ENCODE data around the gene TIMM29. TPM values are rescaled to one million over a fixed set of nuclear protein-coding genes. Genes with fewer than 3 reads are reported as not detected.

TIMM29 gene
- total and polyA plus RNA-seq, 2 of the 13 experiments (the other 11 are each of a cell fraction or from before 2014, with no cell fraction given), result 7.1 to 33.8 TPM

DNA sequence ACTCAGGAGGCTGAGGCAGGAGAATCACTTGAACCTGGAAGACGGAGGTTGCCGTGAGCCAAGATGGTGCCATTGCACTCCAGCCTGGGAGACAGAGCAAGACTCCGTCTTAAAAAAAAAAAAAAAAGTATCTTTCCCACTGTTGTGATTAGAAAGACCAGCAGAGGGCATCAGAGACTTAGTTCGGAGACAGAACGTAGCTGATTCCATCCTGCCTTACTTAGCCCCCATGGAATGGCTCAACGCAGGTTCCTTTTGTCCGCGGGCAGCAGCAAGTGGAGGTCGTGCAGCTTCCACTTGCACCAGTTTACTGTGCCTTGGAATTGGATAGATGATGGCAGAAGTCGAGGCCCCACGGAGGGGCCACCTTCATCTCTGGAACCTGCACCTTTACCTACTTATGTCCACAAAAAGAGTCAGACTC is 8.1 kb downstream of the TIMM29 start (continued):
- TF ChIP-seq, protein P1, sequence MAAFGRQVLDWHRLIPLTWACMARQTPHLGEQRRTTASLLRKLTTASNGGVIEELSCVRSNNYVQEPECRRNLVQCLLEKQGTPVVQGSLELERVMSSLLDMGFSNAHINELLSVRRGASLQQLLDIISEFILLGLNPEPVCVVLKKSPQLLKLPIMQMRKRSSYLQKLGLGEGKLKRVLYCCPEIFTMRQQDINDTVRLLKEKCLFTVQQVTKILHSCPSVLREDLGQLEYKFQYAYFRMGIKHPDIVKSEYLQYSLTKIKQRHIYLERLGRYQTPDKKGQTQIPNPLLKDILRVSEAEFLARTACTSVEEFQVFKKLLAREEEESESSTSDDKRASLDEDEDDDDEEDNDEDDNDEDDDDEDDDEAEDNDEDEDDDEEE (CRISPR knock-in tag; IDR thresholded peaks at IDR 0.05), result no peak
- no peak for TF ChIP-seq TMF1 (CRISPR knock-in tag; IDR thresholded peaks at IDR 0.05; ENCODE audit: low read depth)
- TF ChIP-seq NFE2 (CRISPR knock-in tag; IDR thresholded peaks at IDR 0.05), result no peak
- TF ChIP-seq ZNF772 (CRISPR knock-in tag; IDR thresholded peaks at IDR 0.05), result no peak
- no peak for TF ChIP-seq ZBTB42 (CRISPR knock-in tag; IDR thresholded peaks at IDR 0.05)
- no peak for TF ChIP-seq ZNF264 (CRISPR knock-in tag; IDR thresholded peaks at IDR 0.05)
- no peak for TF ChIP-seq SKI (IDR thresholded peaks at IDR 0.05; ENCODE audit: partially characterized antibody)
- TF ChIP-seq ZNF543 (CRISPR knock-in tag; IDR thresholded peaks at IDR 0.05), result no peak
- TF ChIP-seq ZSCAN31 (CRISPR knock-in tag; IDR thresholded peaks at IDR 0.05; ENCODE audit: low read depth), result no peak
- no peak for TF ChIP-seq ATRX (CRISPR knock-in tag; IDR thresholded peaks at IDR 0.05; ENCODE audit: borderline replicate concordance)
- TF ChIP-seq KLF9 (CRISPR knock-in tag; IDR thresholded peaks at IDR 0.05; ENCODE audit: low read depth), result no peak
- TF ChIP-seq ZMYM3 (CRISPR knock-in tag; IDR thresholded peaks at IDR 0.05), result no peak
- no peak for TF ChIP-seq JUN (CRISPR knock-in tag; IDR thresholded peaks at IDR 0.05)
- no peak for TF ChIP-seq NFIB (CRISPR knock-in tag; IDR thresholded peaks at IDR 0.05; ENCODE audit: borderline replicate concordance)
- no peak for TF ChIP-seq SETDB1 (CRISPR knock-in tag; IDR thresholded peaks at IDR 0.05; ENCODE audit: borderline replicate concordance)
- TF ChIP-seq, protein P2, sequence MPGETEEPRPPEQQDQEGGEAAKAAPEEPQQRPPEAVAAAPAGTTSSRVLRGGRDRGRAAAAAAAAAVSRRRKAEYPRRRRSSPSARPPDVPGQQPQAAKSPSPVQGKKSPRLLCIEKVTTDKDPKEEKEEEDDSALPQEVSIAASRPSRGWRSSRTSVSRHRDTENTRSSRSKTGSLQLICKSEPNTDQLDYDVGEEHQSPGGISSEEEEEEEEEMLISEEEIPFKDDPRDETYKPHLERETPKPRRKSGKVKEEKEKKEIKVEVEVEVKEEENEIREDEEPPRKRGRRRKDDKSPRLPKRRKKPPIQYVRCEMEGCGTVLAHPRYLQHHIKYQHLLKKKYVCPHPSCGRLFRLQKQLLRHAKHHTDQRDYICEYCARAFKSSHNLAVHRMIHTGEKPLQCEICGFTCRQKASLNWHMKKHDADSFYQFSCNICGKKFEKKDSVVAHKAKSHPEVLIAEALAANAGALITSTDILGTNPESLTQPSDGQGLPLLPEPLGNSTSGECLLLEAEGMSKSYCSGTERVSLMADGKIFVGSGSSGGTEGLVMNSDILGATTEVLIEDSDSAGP (CRISPR knock-in tag; IDR thresholded peaks at IDR 0.05; ENCODE audit: borderline replicate concordance), result no peak
- no peak for TF ChIP-seq MXD4 (CRISPR knock-in tag; IDR thresholded peaks at IDR 0.05)
- TF ChIP-seq TARDBP (CRISPR knock-in tag; IDR thresholded peaks at IDR 0.05), result no peak
- no peak for TF ChIP-seq MED1 (CRISPR knock-in tag; IDR thresholded peaks at IDR 0.05)
- TF ChIP-seq ZNF773 (CRISPR knock-in tag; IDR thresholded peaks at IDR 0.05; ENCODE audit: borderline replicate concordance), result no peak
- no peak for TF ChIP-seq HNRNPK (IDR thresholded peaks at IDR 0.05; ENCODE audit: low read depth, low read length, poor library complexity, severe bottlenecking)
- TF ChIP-seq ONECUT2 (CRISPR knock-in tag; IDR thresholded peaks at IDR 0.05), result no peak
- TF ChIP-seq, protein P3, sequence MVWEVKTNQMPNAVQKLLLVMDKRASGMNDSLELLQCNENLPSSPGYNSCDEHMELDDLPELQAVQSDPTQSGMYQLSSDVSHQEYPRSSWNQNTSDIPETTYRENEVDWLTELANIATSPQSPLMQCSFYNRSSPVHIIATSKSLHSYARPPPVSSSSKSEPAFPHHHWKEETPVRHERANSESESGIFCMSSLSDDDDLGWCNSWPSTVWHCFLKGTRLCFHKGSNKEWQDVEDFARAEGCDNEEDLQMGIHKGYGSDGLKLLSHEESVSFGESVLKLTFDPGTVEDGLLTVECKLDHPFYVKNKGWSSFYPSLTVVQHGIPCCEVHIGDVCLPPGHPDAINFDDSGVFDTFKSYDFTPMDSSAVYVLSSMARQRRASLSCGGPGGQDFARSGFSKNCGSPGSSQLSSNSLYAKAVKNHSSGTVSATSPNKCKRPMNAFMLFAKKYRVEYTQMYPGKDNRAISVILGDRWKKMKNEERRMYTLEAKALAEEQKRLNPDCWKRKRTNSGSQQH (CRISPR knock-in tag; IDR thresholded peaks at IDR 0.05; ENCODE audit: low read depth), result no peak
- TF ChIP-seq PAX8 (CRISPR knock-in tag; IDR thresholded peaks at IDR 0.05; ENCODE audit: borderline replicate concordance), result no peak
- TF ChIP-seq, protein P4, sequence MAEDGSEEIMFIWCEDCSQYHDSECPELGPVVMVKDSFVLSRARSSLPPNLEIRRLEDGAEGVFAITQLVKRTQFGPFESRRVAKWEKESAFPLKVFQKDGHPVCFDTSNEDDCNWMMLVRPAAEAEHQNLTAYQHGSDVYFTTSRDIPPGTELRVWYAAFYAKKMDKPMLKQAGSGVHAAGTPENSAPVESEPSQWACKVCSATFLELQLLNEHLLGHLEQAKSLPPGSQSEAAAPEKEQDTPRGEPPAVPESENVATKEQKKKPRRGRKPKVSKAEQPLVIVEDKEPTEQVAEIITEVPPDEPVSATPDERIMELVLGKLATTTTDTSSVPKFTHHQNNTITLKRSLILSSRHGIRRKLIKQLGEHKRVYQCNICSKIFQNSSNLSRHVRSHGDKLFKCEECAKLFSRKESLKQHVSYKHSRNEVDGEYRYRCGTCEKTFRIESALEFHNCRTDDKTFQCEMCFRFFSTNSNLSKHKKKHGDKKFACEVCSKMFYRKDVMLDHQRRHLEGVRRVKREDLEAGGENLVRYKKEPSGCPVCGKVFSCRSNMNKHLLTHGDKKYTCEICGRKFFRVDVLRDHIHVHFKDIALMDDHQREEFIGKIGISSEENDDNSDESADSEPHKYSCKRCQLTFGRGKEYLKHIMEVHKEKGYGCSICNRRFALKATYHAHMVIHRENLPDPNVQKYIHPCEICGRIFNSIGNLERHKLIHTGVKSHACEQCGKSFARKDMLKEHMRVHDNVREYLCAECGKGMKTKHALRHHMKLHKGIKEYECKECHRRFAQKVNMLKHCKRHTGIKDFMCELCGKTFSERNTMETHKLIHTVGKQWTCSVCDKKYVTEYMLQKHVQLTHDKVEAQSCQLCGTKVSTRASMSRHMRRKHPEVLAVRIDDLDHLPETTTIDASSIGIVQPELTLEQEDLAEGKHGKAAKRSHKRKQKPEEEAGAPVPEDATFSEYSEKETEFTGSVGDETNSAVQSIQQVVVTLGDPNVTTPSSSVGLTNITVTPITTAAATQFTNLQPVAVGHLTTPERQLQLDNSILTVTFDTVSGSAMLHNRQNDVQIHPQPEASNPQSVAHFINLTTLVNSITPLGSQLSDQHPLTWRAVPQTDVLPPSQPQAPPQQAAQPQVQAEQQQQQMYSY (CRISPR knock-in tag; IDR thresholded peaks at IDR 0.05), result no peak
- no peak for TF ChIP-seq ZNF678 (CRISPR knock-in tag; IDR thresholded peaks at IDR 0.05)

All from HepG2 (cell line).